ENCODE results near the gene MYMX.
A peak's percentile ranks its signal among the peaks of the same experiment; 100 is the strongest.

MYMX gene

GRCh38 chr6:44249082-44249748, 32.5 kb downstream of the MYMX start:
- DNase-seq = no peak

- DNase-seq = no peak
Measured at GRCh38 chr6:44250067-44250717, 33.5 kb downstream of the MYMX start.

- no peak for DNase-seq
Measured at GRCh38 chr6:44250718-44251123, 34.0 kb downstream of the MYMX start.

GRCh38 chr6:44251576-44252524, 35.1 kb downstream of the MYMX start:
- DNase-seq = no peak

GRCh38 chr6:44253307-44254101, 36.8 kb downstream of the MYMX start:
- DNase-seq = no peak

GRCh38 chr6:44254191-44255104, 37.7 kb downstream of the MYMX start:
- no peak for DNase-seq

- peak in 1 of 56 donors; percentile 51 for DNase-seq
Measured at GRCh38 chr6:44255105-44255808, 38.5 kb downstream of the MYMX start.

- DNase-seq = peak in 1 of 56 donors; percentile 63
Measured at GRCh38 chr6:44255871-44256774, 39.4 kb downstream of the MYMX start.

- DNase-seq = peak in 1 of 56 donors; percentile 91
Measured at GRCh38 chr6:44256775-44257024, 40.0 kb downstream of the MYMX start.

- peak; percentile 45 to 95 (median 86) for DNase-seq
Measured at GRCh38 chr6:44257025-44257752, 40.5 kb downstream of the MYMX start, which contains the start of gene SLC35B2. SLC35B2 (minus strand) TSS chr6:44257528; CDS start chr6:44257410, 118 bp downstream.

GRCh38 chr6:44257753-44258324, 41.1 kb downstream of the MYMX start:
- no peak for DNase-seq

- DNase-seq = no peak
Measured at GRCh38 chr6:44258325-44258863, 41.7 kb downstream of the MYMX start.

GRCh38 chr6:44258921-44259320, 42.2 kb downstream of the MYMX start:
- no peak for DNase-seq

- no peak for DNase-seq
Measured at GRCh38 chr6:44260011-44260410, 43.3 kb downstream of the MYMX start.

GRCh38 chr6:44260451-44261297, 43.9 kb downstream of the MYMX start:
- DNase-seq = no peak

GRCh38 chr6:44261581-44261980, 44.9 kb downstream of the MYMX start:
- no peak for DNase-seq
